ENCODE data around the gene FHL3.
"Not testable (repeated sequence)": the region's sequence is repeated elsewhere in the genome, so short reads cannot be mapped to it uniquely, and the experiment has no call there.

Gene FHL3

GRCh38 chr1:37965301-37965700, 40.0 kb downstream of the FHL3 start:
- no peak for TF ChIP-seq CTCF (IDR thresholded peaks at IDR 0.05; ENCODE audit: low read depth, low read length)
- no peak overlapping the region for H3K4me3 ChIP-seq (ENCODE audit: low read depth, low read length)

- H3K4me3 ChIP-seq (ENCODE audit: low read depth, low read length): not testable (repeated sequence)
Measured at GRCh38 chr1:37964106-37964505, 41.2 kb downstream of the FHL3 start.

GRCh38 chr1:37958690-37959089, 46.6 kb downstream of the FHL3 start:
- H3K4me3 ChIP-seq (ENCODE audit: low read depth, low read length): no peak overlapping the region
- TF ChIP-seq CTCF (IDR thresholded peaks at IDR 0.05; ENCODE audit: low read depth, low read length): no peak

- no peak for TF ChIP-seq CTCF (IDR thresholded peaks at IDR 0.05; ENCODE audit: low read depth, low read length)
- H3K4me3 ChIP-seq (ENCODE audit: low read depth, low read length): no peak overlapping the region
Measured at GRCh38 chr1:37955685-37956084, 49.6 kb downstream of the FHL3 start.

- no peak for TF ChIP-seq CTCF (IDR thresholded peaks at IDR 0.05; ENCODE audit: low read depth, low read length)
- H3K4me3 ChIP-seq (ENCODE audit: low read depth, low read length): no peak overlapping the region
Measured at GRCh38 chr1:37954316-37954971, 50.9 kb downstream of the FHL3 start.

GRCh38 chr1:37952738-37953137, 52.6 kb downstream of the FHL3 start:
- TF ChIP-seq CTCF (IDR thresholded peaks at IDR 0.05; ENCODE audit: low read depth, low read length): no peak

GRCh38 chr1:37951783-37952624, 53.3 kb downstream of the FHL3 start:
- H3K4me3 ChIP-seq (ENCODE audit: low read depth, low read length): no peak overlapping the region
- no peak for TF ChIP-seq CTCF (IDR thresholded peaks at IDR 0.05; ENCODE audit: low read depth, low read length)

More at GRCh38 chr1:37952738-37953137, 52.6 kb downstream of the FHL3 start:
- no peak overlapping the region for H3K4me3 ChIP-seq (ENCODE audit: low read depth, low read length)

Data from WI38 (cell line).